ENCODE results near the gene RILPL1. TPM values are rescaled to one million over a fixed set of nuclear protein-coding genes. Genes with fewer than 3 reads are reported as not detected.
"Not testable (repeated sequence)": the region's sequence is repeated elsewhere in the genome, so short reads cannot be mapped to it uniquely, and the experiment has no call there.

RILPL1 gene
- total RNA-seq: 5.9 and 6.0 TPM in 2 replicates

- Mint-ChIP-seq H3K36me3 (ENCODE audit: low read depth) (no peaks in the 10 kb centered on the region), H3K9me3 (no peaks in the 10 kb centered on the region), H3K27me3 (ENCODE audit: low read depth) (peaks cover 12% of the 10 kb centered on the region), H3K4me3 (ENCODE audit: low read depth) (peak within 1 kb of the TSS; percentile 84), H3K4me1 (ENCODE audit: low read depth) (peaks cover 11% of the 10 kb centered on the region), H3K27ac (peak within 1 kb of the TSS; percentile 64)
- DNase-seq (ENCODE audit: low spot score): peak; percentile 22
- intact Hi-C loops (cut with micrococcal nuclease): no loop called here
Observed at GRCh38 chr12:123533672-123534643, at the start of gene RILPL1. RILPL1 (minus strand) TSS chr12:123533719; CDS start chr12:123533482, 237 bp downstream.

GRCh38 chr12:123580772-123581171, 47.3 kb upstream of the RILPL1 start:
- H3K27me3 Mint-ChIP-seq (ENCODE audit: low read depth): no peaks in the 10 kb centered on the region
- no peak for DNase-seq (ENCODE audit: low spot score)
- peaks cover 8% of the 10 kb centered on the region for H3K36me3 Mint-ChIP-seq (ENCODE audit: low read depth)
- H3K4me3 Mint-ChIP-seq (ENCODE audit: low read depth): no peak overlapping the region
- H3K27ac Mint-ChIP-seq: no peak overlapping the region
- no peaks in the 10 kb centered on the region for H3K9me3 Mint-ChIP-seq
- peaks cover 14% of the 10 kb centered on the region for H3K4me1 Mint-ChIP-seq (ENCODE audit: low read depth)
- intact Hi-C loops (cut with micrococcal nuclease): loop anchor here (5.0 kb wide), 2 partner anchors 193 to 603 kb away; partner anchors contain the start of gene OGFOD2

GRCh38 chr12:123578829-123579228, 45.3 kb upstream of the RILPL1 start:
- H3K27me3 Mint-ChIP-seq (ENCODE audit: low read depth); intact Hi-C loops (cut with micrococcal nuclease): not testable (repeated sequence)

GRCh38 chr12:123578243-123578642, 44.7 kb upstream of the RILPL1 start:
- intact Hi-C loops (cut with micrococcal nuclease): no loop called here

More at GRCh38 chr12:123578829-123579228, 45.3 kb upstream of the RILPL1 start:
- not testable (repeated sequence) for H3K36me3 Mint-ChIP-seq (ENCODE audit: low read depth); DNase-seq (ENCODE audit: low spot score); H3K27ac Mint-ChIP-seq; H3K9me3 Mint-ChIP-seq; H3K4me1 Mint-ChIP-seq (ENCODE audit: low read depth); H3K4me3 Mint-ChIP-seq (ENCODE audit: low read depth)

GRCh38 chr12:123576611-123577010, 43.1 kb upstream of the RILPL1 start:
- no peaks in the 10 kb centered on the region for H3K9me3 Mint-ChIP-seq
- peaks cover 8% of the 10 kb centered on the region for H3K27me3 Mint-ChIP-seq (ENCODE audit: low read depth)
- no peak for DNase-seq (ENCODE audit: low spot score)
- H3K36me3 Mint-ChIP-seq (ENCODE audit: low read depth): no peaks in the 10 kb centered on the region
- H3K4me1 Mint-ChIP-seq (ENCODE audit: low read depth): no peaks in the 10 kb centered on the region
- intact Hi-C loops (cut with micrococcal nuclease): no loop called here
- H3K27ac Mint-ChIP-seq: no peak overlapping the region
- H3K4me3 Mint-ChIP-seq (ENCODE audit: low read depth): no peak overlapping the region

More at GRCh38 chr12:123578243-123578642, 44.7 kb upstream of the RILPL1 start:
- Mint-ChIP-seq H3K4me1 (ENCODE audit: low read depth) (peaks cover 8% of the 10 kb centered on the region), H3K27ac (no peak overlapping the region), H3K4me3 (ENCODE audit: low read depth) (no peak overlapping the region), H3K9me3 (no peaks in the 10 kb centered on the region), H3K27me3 (ENCODE audit: low read depth) (peaks cover 3% of the 10 kb centered on the region), H3K36me3 (ENCODE audit: low read depth) (no peaks in the 10 kb centered on the region)
- DNase-seq (ENCODE audit: low spot score): no peak

- Mint-ChIP-seq H3K4me1 (ENCODE audit: low read depth) (peaks cover 7% of the 10 kb centered on the region), H3K36me3 (ENCODE audit: low read depth) (no peaks in the 10 kb centered on the region), H3K9me3 (no peaks in the 10 kb centered on the region), H3K4me3 (ENCODE audit: low read depth) (no peak overlapping the region), H3K27me3 (ENCODE audit: low read depth) (peaks cover 13% of the 10 kb centered on the region), H3K27ac (no peak overlapping the region)
- intact Hi-C loops (cut with micrococcal nuclease): no loop called here
- DNase-seq (ENCODE audit: low spot score): no peak
Observed at GRCh38 chr12:123573870-123574269, 40.4 kb upstream of the RILPL1 start.

- DNase-seq (ENCODE audit: low spot score): no peak
- Mint-ChIP-seq H3K4me3 (ENCODE audit: low read depth) (no peak overlapping the region), H3K36me3 (ENCODE audit: low read depth) (no peaks in the 10 kb centered on the region), H3K9me3 (no peaks in the 10 kb centered on the region), H3K4me1 (ENCODE audit: low read depth) (peaks cover 7% of the 10 kb centered on the region), H3K27me3 (ENCODE audit: low read depth) (peaks cover 13% of the 10 kb centered on the region), H3K27ac (no peak overlapping the region)
- intact Hi-C loops (cut with micrococcal nuclease): no loop called here
Observed at GRCh38 chr12:123572391-123572790, 38.9 kb upstream of the RILPL1 start.

GRCh38 chr12:123571343-123571813, 37.9 kb upstream of the RILPL1 start:
- no peaks in the 10 kb centered on the region for H3K9me3 Mint-ChIP-seq
- H3K36me3 Mint-ChIP-seq (ENCODE audit: low read depth): no peaks in the 10 kb centered on the region
- H3K4me3 Mint-ChIP-seq (ENCODE audit: low read depth): no peak overlapping the region
- DNase-seq (ENCODE audit: low spot score): no peak
- peaks cover 14% of the 10 kb centered on the region for H3K27me3 Mint-ChIP-seq (ENCODE audit: low read depth)
- no peak overlapping the region for H3K27ac Mint-ChIP-seq
- H3K4me1 Mint-ChIP-seq (ENCODE audit: low read depth): peaks cover 7% of the 10 kb centered on the region
- intact Hi-C loops (cut with micrococcal nuclease): no loop called here

GRCh38 chr12:123559468-123559867, 25.9 kb upstream of the RILPL1 start:
- intact Hi-C loops (cut with micrococcal nuclease): no loop called here
- H3K9me3 Mint-ChIP-seq: no peaks in the 10 kb centered on the region
- H3K27ac Mint-ChIP-seq: no peak overlapping the region
- no peak for DNase-seq (ENCODE audit: low spot score)
- no peaks in the 10 kb centered on the region for H3K36me3 Mint-ChIP-seq (ENCODE audit: low read depth)
- H3K27me3 Mint-ChIP-seq (ENCODE audit: low read depth): peaks cover 1% of the 10 kb centered on the region
- no peaks in the 10 kb centered on the region for H3K4me1 Mint-ChIP-seq (ENCODE audit: low read depth)
- no peak overlapping the region for H3K4me3 Mint-ChIP-seq (ENCODE audit: low read depth)

GRCh38 chr12:123558487-123558886, 25.0 kb upstream of the RILPL1 start:
- intact Hi-C loops (cut with micrococcal nuclease); H3K9me3 Mint-ChIP-seq; H3K36me3 Mint-ChIP-seq (ENCODE audit: low read depth); H3K27ac Mint-ChIP-seq; H3K4me3 Mint-ChIP-seq (ENCODE audit: low read depth); DNase-seq (ENCODE audit: low spot score); H3K27me3 Mint-ChIP-seq (ENCODE audit: low read depth); H3K4me1 Mint-ChIP-seq (ENCODE audit: low read depth): not testable (repeated sequence)

GRCh38 chr12:123554843-123555242, 21.3 kb upstream of the RILPL1 start:
- H3K4me3 Mint-ChIP-seq (ENCODE audit: low read depth); H3K9me3 Mint-ChIP-seq; H3K36me3 Mint-ChIP-seq (ENCODE audit: low read depth); H3K4me1 Mint-ChIP-seq (ENCODE audit: low read depth); DNase-seq (ENCODE audit: low spot score); H3K27ac Mint-ChIP-seq; H3K27me3 Mint-ChIP-seq (ENCODE audit: low read depth); intact Hi-C loops (cut with micrococcal nuclease): not testable (repeated sequence)

- intact Hi-C loops (cut with micrococcal nuclease); H3K36me3 Mint-ChIP-seq (ENCODE audit: low read depth); H3K27ac Mint-ChIP-seq; H3K4me3 Mint-ChIP-seq (ENCODE audit: low read depth); H3K4me1 Mint-ChIP-seq (ENCODE audit: low read depth); H3K9me3 Mint-ChIP-seq; DNase-seq (ENCODE audit: low spot score); H3K27me3 Mint-ChIP-seq (ENCODE audit: low read depth): not testable (repeated sequence)
Observed at GRCh38 chr12:123554136-123554535, 20.6 kb upstream of the RILPL1 start.

GRCh38 chr12:123550700-123551099, 17.2 kb upstream of the RILPL1 start:
- intact Hi-C loops (cut with micrococcal nuclease): no loop called here
- Mint-ChIP-seq H3K4me1 (ENCODE audit: low read depth) (no peaks in the 10 kb centered on the region), H3K4me3 (ENCODE audit: low read depth) (no peak overlapping the region), H3K36me3 (ENCODE audit: low read depth) (no peaks in the 10 kb centered on the region), H3K27ac (no peak overlapping the region), H3K27me3 (ENCODE audit: low read depth) (peaks cover 21% of the 10 kb centered on the region), H3K9me3 (no peaks in the 10 kb centered on the region)
- no peak for DNase-seq (ENCODE audit: low spot score)
